ENCODE results near the gene VPS33A. TPM values are rescaled to one million over a fixed set of nuclear protein-coding genes. Genes with fewer than 3 reads are reported as not detected.
A peak's percentile ranks its signal among the peaks of the same experiment; 100 is the strongest.

The VPS33A gene
- total RNA-seq, 1 experiment from 2014 or later = 13.7 TPM

- Histone ChIP-seq H4K20me1 (ENCODE audit: insufficient read depth, low read depth, low read length) (no peaks in the 10 kb centered on the region), H3K4me3 (ENCODE audit: low read length) (no peak overlapping the region), H3K4me1 (ENCODE audit: low read length) (peaks cover 2% of the 10 kb centered on the region), H3K79me2 (ENCODE audit: low read length) (no peaks in the 10 kb centered on the region), H2AFZ (ENCODE audit: low read length) (no peak overlapping the region), H3K9me2 (replicated peaks; ENCODE audit: insufficient read depth, low read length) (no peaks in the 10 kb centered on the region), H3K4me2 (ENCODE audit: low read depth, low read length, poor library complexity, severe bottlenecking) (no peak overlapping the region), H3K27me3 (ENCODE audit: low read length) (no peaks in the 10 kb centered on the region), H3K36me3 (ENCODE audit: insufficient read depth, low read length) (no peaks in the 10 kb centered on the region), H3K9me3 (ENCODE audit: low read length) (no peaks in the 10 kb centered on the region), H3K27ac (ENCODE audit: low read length) (no peak overlapping the region), H3K9ac (ENCODE audit: low read length) (no peak overlapping the region)
- DNase-seq = no peak
These were observed 36.8 kb upstream of the VPS33A start for GRCh38 chr12:122303068-122303467.

DNA sequence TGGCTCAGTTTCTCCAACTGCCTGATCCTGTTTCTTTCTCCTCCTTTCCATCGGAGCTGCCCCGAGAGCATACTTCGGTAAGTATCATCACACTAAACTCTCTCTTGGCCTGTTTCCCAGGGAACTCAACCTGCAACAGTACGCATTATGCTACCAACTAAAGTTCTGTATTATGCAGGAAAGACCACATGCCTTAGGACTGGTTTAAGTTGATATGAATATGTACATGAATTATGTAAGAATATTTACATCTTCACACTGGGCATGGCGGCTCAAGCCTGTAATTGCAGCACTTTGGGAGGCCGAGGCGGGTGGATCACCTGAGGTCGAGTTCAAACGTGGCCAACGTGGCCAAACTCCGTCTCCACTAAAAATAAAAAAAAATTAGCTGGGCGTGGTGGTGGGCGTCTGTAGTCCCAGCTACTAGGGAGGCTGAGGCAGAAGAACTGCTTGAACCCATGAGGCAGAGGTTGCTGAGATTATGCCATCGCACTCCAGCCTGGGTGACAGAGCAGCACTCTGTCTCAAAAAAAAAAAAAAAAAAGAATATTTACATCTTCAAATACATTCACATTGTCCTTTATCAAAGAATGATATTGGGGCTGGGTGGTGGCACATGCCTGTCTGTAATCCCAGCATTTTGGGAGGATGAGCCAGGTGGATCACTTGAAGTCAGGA is 31.9 kb upstream of the VPS33A start:
- DNase-seq = peak; percentile 22
- Histone ChIP-seq H3K9me2 (replicated peaks; ENCODE audit: insufficient read depth, low read length) (no peaks in the 10 kb centered on the region), H3K4me2 (ENCODE audit: low read depth, low read length, poor library complexity, severe bottlenecking) (no peak overlapping the region), H3K27ac (ENCODE audit: low read length) (no peak overlapping the region), H4K20me1 (ENCODE audit: insufficient read depth, low read depth, low read length) (no peaks in the 10 kb centered on the region), H3K4me3 (ENCODE audit: low read length) (no peak overlapping the region), H2AFZ (ENCODE audit: low read length) (no peak overlapping the region), H3K4me1 (ENCODE audit: low read length) (no peaks in the 10 kb centered on the region), H3K27me3 (ENCODE audit: low read length) (no peaks in the 10 kb centered on the region), H3K79me2 (ENCODE audit: low read length) (no peaks in the 10 kb centered on the region), H3K36me3 (ENCODE audit: insufficient read depth, low read length) (no peaks in the 10 kb centered on the region), H3K9me3 (ENCODE audit: low read length) (no peaks in the 10 kb centered on the region), H3K9ac (ENCODE audit: low read length) (no peak overlapping the region)

GRCh38 chr12:122297494-122297893 is 31.2 kb upstream of the VPS33A start:
- no peaks in the 10 kb centered on the region for H3K9me2 ChIP-seq (replicated peaks; ENCODE audit: insufficient read depth, low read length)
- no peak overlapping the region for H2AFZ ChIP-seq (ENCODE audit: low read length)
- peak; percentile 16 for DNase-seq
- no peaks in the 10 kb centered on the region for H4K20me1 ChIP-seq (ENCODE audit: insufficient read depth, low read depth, low read length)
- H3K36me3 ChIP-seq (ENCODE audit: insufficient read depth, low read length) = no peaks in the 10 kb centered on the region
- H3K79me2 ChIP-seq (ENCODE audit: low read length) = no peaks in the 10 kb centered on the region
- H3K4me2 ChIP-seq (ENCODE audit: low read depth, low read length, poor library complexity, severe bottlenecking) = no peak overlapping the region
- no peak overlapping the region for H3K4me3 ChIP-seq (ENCODE audit: low read length)
- H3K27ac ChIP-seq (ENCODE audit: low read length) = no peak overlapping the region
- no peaks in the 10 kb centered on the region for H3K9me3 ChIP-seq (ENCODE audit: low read length)
- no peak overlapping the region for H3K9ac ChIP-seq (ENCODE audit: low read length)
- no peaks in the 10 kb centered on the region for H3K4me1 ChIP-seq (ENCODE audit: low read length)
- no peaks in the 10 kb centered on the region for H3K27me3 ChIP-seq (ENCODE audit: low read length)

DNA sequence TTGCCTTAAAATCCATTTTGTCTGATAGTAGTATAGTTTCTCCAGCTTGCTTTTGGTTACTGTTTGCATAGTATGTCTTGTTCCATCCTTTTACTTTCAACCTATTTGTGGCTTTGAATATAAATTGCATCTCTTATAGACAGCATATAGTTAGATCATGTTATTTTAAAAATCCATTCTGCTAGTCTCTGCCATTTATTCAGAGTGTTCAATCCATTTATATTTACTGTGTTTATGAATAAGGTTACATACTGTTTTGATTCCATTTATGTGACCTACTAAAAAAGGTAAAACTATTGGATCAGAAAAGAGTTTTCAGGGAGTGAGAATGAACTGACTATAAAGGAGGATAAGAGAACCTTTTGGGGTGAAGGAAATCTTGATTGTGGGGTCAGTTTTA is 29.6 kb upstream of the VPS33A start:
- H3K9me3 ChIP-seq (ENCODE audit: low read length) = no peaks in the 10 kb centered on the region
- no peak overlapping the region for H3K4me3 ChIP-seq (ENCODE audit: low read length)
- H3K4me2 ChIP-seq (ENCODE audit: low read depth, low read length, poor library complexity, severe bottlenecking) = no peak overlapping the region
- H2AFZ ChIP-seq (ENCODE audit: low read length) = no peak overlapping the region
- H4K20me1 ChIP-seq (ENCODE audit: insufficient read depth, low read depth, low read length) = no peaks in the 10 kb centered on the region
- no peaks in the 10 kb centered on the region for H3K9me2 ChIP-seq (replicated peaks; ENCODE audit: insufficient read depth, low read length)
- no peak overlapping the region for H3K9ac ChIP-seq (ENCODE audit: low read length)
- no peaks in the 10 kb centered on the region for H3K27me3 ChIP-seq (ENCODE audit: low read length)
- H3K79me2 ChIP-seq (ENCODE audit: low read length) = no peaks in the 10 kb centered on the region
- DNase-seq = no peak
- no peaks in the 10 kb centered on the region for H3K4me1 ChIP-seq (ENCODE audit: low read length)
- no peak overlapping the region for H3K27ac ChIP-seq (ENCODE audit: low read length)
- no peaks in the 10 kb centered on the region for H3K36me3 ChIP-seq (ENCODE audit: insufficient read depth, low read length)

GRCh38 chr12:122293081-122293480 is 26.8 kb upstream of the VPS33A start:
- no peak for DNase-seq
- H3K9ac ChIP-seq (ENCODE audit: low read length) = no peak overlapping the region

DNA sequence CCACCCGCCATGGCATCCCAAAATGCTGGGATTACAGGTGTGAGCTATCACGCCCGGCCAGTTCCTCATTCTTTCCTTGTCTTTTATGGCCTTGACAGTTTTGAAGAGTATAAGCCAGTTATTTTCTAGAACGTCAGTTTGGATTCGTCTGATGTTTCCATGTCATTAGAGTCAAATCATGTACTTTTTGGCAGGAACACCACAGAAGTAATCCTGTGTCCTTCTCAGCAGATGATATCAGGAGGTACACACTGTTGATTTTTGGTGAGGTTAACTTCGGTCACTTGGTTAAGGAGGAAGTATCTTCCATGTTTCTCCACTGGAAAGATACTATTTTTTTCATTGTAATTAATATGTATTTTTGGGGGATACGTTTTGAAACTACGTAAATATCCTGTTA is 25.1 kb upstream of the VPS33A start:
- H3K4me2 ChIP-seq (ENCODE audit: low read depth, low read length, poor library complexity, severe bottlenecking) = no peak overlapping the region
- no peaks in the 10 kb centered on the region for H3K9me2 ChIP-seq (replicated peaks; ENCODE audit: insufficient read depth, low read length)
- no peaks in the 10 kb centered on the region for H4K20me1 ChIP-seq (ENCODE audit: insufficient read depth, low read depth, low read length)
- no peak overlapping the region for H3K9ac ChIP-seq (ENCODE audit: low read length)
- peaks cover 5% of the 10 kb centered on the region; the same call in 1 of the 2 replicates for H3K4me1 ChIP-seq (ENCODE audit: low read length)
- H3K27me3 ChIP-seq (ENCODE audit: low read length) = no peaks in the 10 kb centered on the region
- no peaks in the 10 kb centered on the region for H3K79me2 ChIP-seq (ENCODE audit: low read length)
- DNase-seq = no peak
- H3K27ac ChIP-seq (ENCODE audit: low read length) = no peak overlapping the region
- H2AFZ ChIP-seq (ENCODE audit: low read length) = no peak overlapping the region
- H3K36me3 ChIP-seq (ENCODE audit: insufficient read depth, low read length) = no peaks in the 10 kb centered on the region
- H3K9me3 ChIP-seq (ENCODE audit: low read length) = no peaks in the 10 kb centered on the region
- H3K4me3 ChIP-seq (ENCODE audit: low read length) = no peak overlapping the region

More at GRCh38 chr12:122293081-122293480, 26.8 kb upstream of the VPS33A start:
- H2AFZ ChIP-seq (ENCODE audit: low read length) = no peak overlapping the region
- no peak overlapping the region for H3K27ac ChIP-seq (ENCODE audit: low read length)
- no peaks in the 10 kb centered on the region for H3K4me1 ChIP-seq (ENCODE audit: low read length)
- no peaks in the 10 kb centered on the region for H3K79me2 ChIP-seq (ENCODE audit: low read length)
- no peaks in the 10 kb centered on the region for H3K9me3 ChIP-seq (ENCODE audit: low read length)
- H3K36me3 ChIP-seq (ENCODE audit: insufficient read depth, low read length) = no peaks in the 10 kb centered on the region
- no peaks in the 10 kb centered on the region for H3K9me2 ChIP-seq (replicated peaks; ENCODE audit: insufficient read depth, low read length)
- no peak overlapping the region for H3K4me3 ChIP-seq (ENCODE audit: low read length)
- no peaks in the 10 kb centered on the region for H3K27me3 ChIP-seq (ENCODE audit: low read length)
- H3K4me2 ChIP-seq (ENCODE audit: low read depth, low read length, poor library complexity, severe bottlenecking) = no peak overlapping the region
- no peaks in the 10 kb centered on the region for H4K20me1 ChIP-seq (ENCODE audit: insufficient read depth, low read depth, low read length)

GRCh38 chr12:122283680-122284079 is 17.4 kb upstream of the VPS33A start:
- no peaks in the 10 kb centered on the region for H4K20me1 ChIP-seq (ENCODE audit: insufficient read depth, low read depth, low read length)
- peaks cover 5% of the 10 kb centered on the region; the same call in 1 of the 2 replicates for H3K4me1 ChIP-seq (ENCODE audit: low read length)
- no peaks in the 10 kb centered on the region for H3K9me3 ChIP-seq (ENCODE audit: low read length)
- DNase-seq = peak; percentile 15
- no peak overlapping the region for H3K9ac ChIP-seq (ENCODE audit: low read length)
- H3K36me3 ChIP-seq (ENCODE audit: insufficient read depth, low read length) = no peaks in the 10 kb centered on the region
- H3K4me3 ChIP-seq (ENCODE audit: low read length) = no peak overlapping the region
- no peak overlapping the region for H2AFZ ChIP-seq (ENCODE audit: low read length)
- H3K27ac ChIP-seq (ENCODE audit: low read length) = no peak overlapping the region
- no peak overlapping the region for H3K4me2 ChIP-seq (ENCODE audit: low read depth, low read length, poor library complexity, severe bottlenecking)
- H3K27me3 ChIP-seq (ENCODE audit: low read length) = no peaks in the 10 kb centered on the region
- no peaks in the 10 kb centered on the region for H3K9me2 ChIP-seq (replicated peaks; ENCODE audit: insufficient read depth, low read length)
- no peaks in the 10 kb centered on the region for H3K79me2 ChIP-seq (ENCODE audit: low read length)

DNA sequence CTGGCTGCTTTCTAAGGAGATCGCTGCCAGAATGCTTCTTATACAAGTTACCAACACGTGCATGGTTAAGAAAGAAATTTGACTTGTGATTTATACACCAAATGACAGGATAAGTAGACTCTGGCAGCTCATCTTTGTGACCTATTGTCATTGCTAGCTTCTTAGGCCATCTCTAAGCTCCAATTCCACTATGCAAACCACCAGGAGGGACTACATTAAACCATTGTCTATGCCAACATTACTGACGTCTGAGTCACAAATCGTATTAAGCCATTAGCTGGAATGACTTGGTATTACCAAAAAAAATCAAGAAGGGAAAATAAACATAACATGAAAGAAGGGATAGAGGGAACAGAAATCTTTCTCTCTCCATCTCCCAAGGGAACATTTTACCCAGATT is 15.8 kb upstream of the VPS33A start:
- no peak overlapping the region for H3K4me3 ChIP-seq (ENCODE audit: low read length)

More for the DNA sequence above, 15.8 kb upstream of the VPS33A start:
- Histone ChIP-seq H3K4me1 (ENCODE audit: low read length) (no peaks in the 10 kb centered on the region), H2AFZ (ENCODE audit: low read length) (no peak overlapping the region), H3K9me3 (ENCODE audit: low read length) (no peaks in the 10 kb centered on the region), H3K27ac (ENCODE audit: low read length) (no peak overlapping the region), H3K79me2 (ENCODE audit: low read length) (no peaks in the 10 kb centered on the region), H4K20me1 (ENCODE audit: insufficient read depth, low read depth, low read length) (no peaks in the 10 kb centered on the region), H3K9ac (ENCODE audit: low read length) (no peak overlapping the region), H3K4me2 (ENCODE audit: low read depth, low read length, poor library complexity, severe bottlenecking) (no peak overlapping the region), H3K9me2 (replicated peaks; ENCODE audit: insufficient read depth, low read length) (no peaks in the 10 kb centered on the region), H3K36me3 (ENCODE audit: insufficient read depth, low read length) (no peaks in the 10 kb centered on the region), H3K27me3 (ENCODE audit: low read length) (no peaks in the 10 kb centered on the region)
- DNase-seq = peak; percentile 38
